ENCODE results near the gene CD7. TPM values are rescaled to one million over a fixed set of nuclear protein-coding genes. Genes with fewer than 3 reads are reported as not detected.

CD7 gene
- total RNA-seq, 2 donors from 2014 or later, result 0.55 to 0.80 TPM

DNA sequence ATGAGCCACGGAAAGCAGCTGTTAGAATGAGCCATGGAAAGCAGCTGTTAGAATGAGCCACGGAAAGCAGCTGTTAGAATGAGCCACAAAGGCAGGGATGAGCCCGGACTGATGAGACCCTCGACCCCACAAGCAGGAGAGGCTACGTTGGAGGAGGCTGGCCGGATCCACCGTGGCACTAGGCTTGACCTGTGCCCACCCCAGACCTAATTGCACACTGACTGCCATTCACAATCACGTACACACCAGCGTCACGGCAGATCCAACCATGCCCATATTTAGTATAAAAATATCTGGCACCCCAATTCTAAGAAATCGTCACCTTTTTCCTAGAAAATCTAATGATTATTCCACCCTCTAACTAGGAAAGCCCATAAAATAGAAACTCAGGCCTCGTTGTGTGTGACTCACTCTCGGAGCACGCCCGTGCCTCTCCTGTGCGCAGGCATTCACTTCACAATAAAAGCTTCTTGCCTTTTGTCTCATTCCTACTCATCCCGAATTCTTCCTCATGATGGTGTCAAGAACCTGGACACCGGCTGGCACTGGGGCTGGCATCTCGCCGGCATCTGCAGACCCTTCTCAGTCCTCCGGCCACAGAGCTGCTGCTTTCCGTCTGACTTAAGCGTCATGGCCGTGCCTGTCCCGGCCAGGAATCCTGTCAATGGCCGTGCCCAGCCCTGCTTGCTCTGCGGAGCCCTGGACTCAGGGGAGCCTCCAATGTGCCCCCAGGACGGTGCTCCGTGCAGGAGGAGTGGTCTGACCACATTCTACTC, 21.6 kb upstream of the CD7 start:
- peaks cover 35% of the 10 kb centered on the region for H3K27me3 ChIP-seq (ENCODE audit: control insufficient read depth, insufficient read depth, low read length, poor library complexity, severe bottlenecking)
- H3K27ac Mint-ChIP-seq, result no peak overlapping the region
- no peak overlapping the region for H3K4me3 Mint-ChIP-seq
- H3K4me3 ChIP-seq (ENCODE audit: low read length), result no peak overlapping the region
- WGBS, 2 experiments (ENCODE audit: insufficient coverage in 1 of 2, insufficient read length in 1 of 2), result 38 to 60% methylated on average over 20 to 29 of the region's 29 CpGs
- peaks cover 21% of the 10 kb centered on the region for H3K9me3 Mint-ChIP-seq
- no peaks in the 10 kb centered on the region for H3K4me1 ChIP-seq (ENCODE audit: control insufficient read depth, insufficient read depth, low read length)
- peaks cover 48% of the 10 kb centered on the region for H3K27me3 Mint-ChIP-seq (ENCODE audit: insufficient read depth)
- TF ChIP-seq, protein P1, sequence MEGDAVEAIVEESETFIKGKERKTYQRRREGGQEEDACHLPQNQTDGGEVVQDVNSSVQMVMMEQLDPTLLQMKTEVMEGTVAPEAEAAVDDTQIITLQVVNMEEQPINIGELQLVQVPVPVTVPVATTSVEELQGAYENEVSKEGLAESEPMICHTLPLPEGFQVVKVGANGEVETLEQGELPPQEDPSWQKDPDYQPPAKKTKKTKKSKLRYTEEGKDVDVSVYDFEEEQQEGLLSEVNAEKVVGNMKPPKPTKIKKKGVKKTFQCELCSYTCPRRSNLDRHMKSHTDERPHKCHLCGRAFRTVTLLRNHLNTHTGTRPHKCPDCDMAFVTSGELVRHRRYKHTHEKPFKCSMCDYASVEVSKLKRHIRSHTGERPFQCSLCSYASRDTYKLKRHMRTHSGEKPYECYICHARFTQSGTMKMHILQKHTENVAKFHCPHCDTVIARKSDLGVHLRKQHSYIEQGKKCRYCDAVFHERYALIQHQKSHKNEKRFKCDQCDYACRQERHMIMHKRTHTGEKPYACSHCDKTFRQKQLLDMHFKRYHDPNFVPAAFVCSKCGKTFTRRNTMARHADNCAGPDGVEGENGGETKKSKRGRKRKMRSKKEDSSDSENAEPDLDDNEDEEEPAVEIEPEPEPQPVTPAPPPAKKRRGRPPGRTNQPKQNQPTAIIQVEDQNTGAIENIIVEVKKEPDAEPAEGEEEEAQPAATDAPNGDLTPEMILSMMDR (conservative IDR thresholded peaks at IDR 0.05), result no peak
- H3K27ac ChIP-seq (ENCODE audit: low read depth, low read length), result no peak overlapping the region
- H3K4me1 Mint-ChIP-seq, result peaks cover 4% of the 10 kb centered on the region
- no peaks in the 10 kb centered on the region for H3K9me3 ChIP-seq (ENCODE audit: control insufficient read depth, low read length)
- H3K9ac ChIP-seq (ENCODE audit: extremely low read depth, low read length, poor library complexity, severe bottlenecking), result no peak overlapping the region
- H3K36me3 Mint-ChIP-seq (ENCODE audit: low read depth), result peaks cover 2% of the 10 kb centered on the region
- no peak for DNase-seq
- H3K36me3 ChIP-seq (ENCODE audit: control insufficient read depth, insufficient read depth, low read length), result no peaks in the 10 kb centered on the region

DNA sequence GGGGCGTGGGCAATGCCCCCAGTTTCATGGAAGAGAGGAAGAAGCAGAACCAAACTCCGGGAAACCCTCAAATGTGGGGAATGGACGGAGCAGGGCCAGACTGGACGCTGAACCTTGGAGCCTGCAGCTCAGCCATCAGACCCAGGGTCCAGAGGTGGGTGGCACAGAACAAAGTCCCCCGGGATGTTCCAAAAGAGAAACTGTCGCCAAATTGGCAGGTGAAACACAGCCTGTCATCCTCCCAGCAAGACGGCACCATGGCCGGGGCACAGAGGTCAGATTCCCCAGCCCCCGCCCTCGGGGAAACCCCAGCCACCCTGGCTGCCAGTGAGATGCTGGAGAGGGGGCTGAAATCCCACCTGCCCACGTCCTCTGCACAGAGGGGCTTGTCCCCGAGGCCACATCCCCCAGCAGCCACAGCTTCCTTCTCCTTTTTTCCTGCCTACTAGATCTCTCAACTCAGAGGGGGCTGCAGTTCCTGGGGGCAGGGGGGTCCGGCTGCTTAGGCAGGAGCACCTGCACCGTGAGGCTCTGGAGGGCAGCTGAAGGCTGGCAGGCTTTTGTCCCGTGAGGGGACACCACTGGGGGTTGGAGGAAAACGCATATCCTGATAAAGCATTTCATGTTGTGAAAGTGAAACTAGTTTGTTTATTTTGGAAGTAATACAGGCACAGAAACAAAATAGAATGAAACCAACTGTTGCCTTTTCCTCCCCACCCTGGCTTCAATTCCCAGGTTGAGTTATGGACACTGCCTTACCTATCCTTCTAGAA, 17.4 kb upstream of the CD7 start:
- DNase-seq, result no peak
- Mint-ChIP-seq H3K4me1 (peaks cover 6% of the 10 kb centered on the region), H3K4me3 (no peak overlapping the region), H3K9me3 (no peaks in the 10 kb centered on the region), H3K27me3 (ENCODE audit: insufficient read depth) (peaks cover 77% of the 10 kb centered on the region), H3K27ac (no peak overlapping the region), H3K36me3 (ENCODE audit: low read depth) (no peaks in the 10 kb centered on the region)
- H3K4me1 ChIP-seq (ENCODE audit: control insufficient read depth, insufficient read depth, low read length), result no peaks in the 10 kb centered on the region
- WGBS, 2 experiments (ENCODE audit: insufficient coverage in 1 of 2, insufficient read length in 1 of 2), result 65 to 75% methylated on average over 9 to 16 of the region's 16 CpGs
- H3K27me3 ChIP-seq (ENCODE audit: control insufficient read depth, insufficient read depth, low read length, poor library complexity, severe bottlenecking), result peaks cover 73% of the 10 kb centered on the region
- no peaks in the 10 kb centered on the region for H3K9me3 ChIP-seq (ENCODE audit: control insufficient read depth, low read length)
- H3K4me3 ChIP-seq (ENCODE audit: low read length), result no peak overlapping the region
- TF ChIP-seq, protein P1 (conservative IDR thresholded peaks at IDR 0.05), result no peak
- no peak overlapping the region for H3K27ac ChIP-seq (ENCODE audit: low read depth, low read length)
- H3K9ac ChIP-seq (ENCODE audit: extremely low read depth, low read length, poor library complexity, severe bottlenecking), result no peak overlapping the region
- no peaks in the 10 kb centered on the region for H3K36me3 ChIP-seq (ENCODE audit: control insufficient read depth, insufficient read depth, low read length)

DNA sequence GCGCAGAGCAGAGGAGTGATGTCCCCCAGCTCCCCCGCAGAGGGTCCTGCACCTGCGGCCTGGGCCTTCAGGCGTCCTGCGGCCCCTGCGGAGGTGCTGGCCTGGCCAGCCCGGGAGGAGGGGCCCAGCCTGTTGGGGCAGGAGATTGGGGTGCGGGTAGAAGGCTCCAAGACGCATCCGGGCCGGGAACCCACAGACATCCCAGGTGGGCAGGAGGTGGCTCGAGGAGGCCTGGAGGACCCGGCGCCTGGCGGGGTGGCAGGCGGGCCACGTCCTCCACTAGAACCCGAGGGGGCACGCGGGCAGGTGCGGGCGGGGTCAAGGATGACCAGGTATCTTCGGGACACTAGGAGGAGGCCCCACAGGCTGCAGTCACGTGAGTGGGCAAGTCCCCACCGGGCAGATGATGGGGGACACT, 16.8 kb upstream of the CD7 start:
- WGBS, 2 experiments (ENCODE audit: insufficient coverage in 1 of 2, insufficient read length in 1 of 2), result 85 to 87% methylated on average over 14 to 25 of the region's 25 CpGs
- H3K4me3 Mint-ChIP-seq, result no peak overlapping the region
- H3K9me3 Mint-ChIP-seq, result no peaks in the 10 kb centered on the region
- Histone ChIP-seq H3K27ac (ENCODE audit: low read depth, low read length) (no peak overlapping the region), H3K36me3 (ENCODE audit: control insufficient read depth, insufficient read depth, low read length) (no peaks in the 10 kb centered on the region), H3K4me3 (ENCODE audit: low read length) (no peak overlapping the region), H3K9ac (ENCODE audit: extremely low read depth, low read length, poor library complexity, severe bottlenecking) (no peak overlapping the region), H3K4me1 (ENCODE audit: control insufficient read depth, insufficient read depth, low read length) (no peaks in the 10 kb centered on the region), H3K27me3 (ENCODE audit: control insufficient read depth, insufficient read depth, low read length, poor library complexity, severe bottlenecking) (peaks cover 69% of the 10 kb centered on the region), H3K9me3 (ENCODE audit: control insufficient read depth, low read length) (no peaks in the 10 kb centered on the region)
- H3K36me3 Mint-ChIP-seq (ENCODE audit: low read depth), result no peaks in the 10 kb centered on the region
- no peak overlapping the region for H3K27ac Mint-ChIP-seq
- H3K4me1 Mint-ChIP-seq, result peaks cover 6% of the 10 kb centered on the region
- peaks cover 75% of the 10 kb centered on the region for H3K27me3 Mint-ChIP-seq (ENCODE audit: insufficient read depth)
- TF ChIP-seq, protein P1 (conservative IDR thresholded peaks at IDR 0.05), result no peak
- DNase-seq, result no peak
